Measurements from ENCODE around the gene CCL21. TPM values are rescaled to one million over a fixed set of nuclear protein-coding genes. Genes with fewer than 3 reads are reported as not detected.
A peak's percentile ranks its signal among the peaks of the same experiment; 100 is the strongest.

Gene CCL21
- polyA plus RNA-seq, 1 donor (not counting 4 experiments of a cell fraction or from before 2014, with no cell fraction given): not detected

GRCh38 chr9:34716711-34717110 is 6.8 kb upstream of the CCL21 start:
- peaks cover 42% of the 10 kb centered on the region for H3K4me1 ChIP-seq (ENCODE audit: control insufficient read depth, extremely low read depth, insufficient read depth, low read length)
- H3K27me3 ChIP-seq (ENCODE audit: control insufficient read depth, extremely low read depth, insufficient read depth, low read length): no peaks in the 10 kb centered on the region
- no peak overlapping the region for H3K9ac ChIP-seq (ENCODE audit: control insufficient read depth, extremely low read depth, insufficient read depth, low read length)
- TF ChIP-seq EZH2 (IDR thresholded peaks at IDR 0.05; ENCODE audit: low read length): no peak
- no peak for TF ChIP-seq CTCF (optimal IDR thresholded peaks at IDR 0.05 in 1 of 3, IDR thresholded peaks at IDR 0.05 in 1 of 3, conservative IDR thresholded peaks at IDR 0.05 in 1 of 3; ENCODE audit: extremely low read depth in 1 of 3, insufficient read depth in 2 of 3, low read length in 3 of 3)
- H3K9me1 ChIP-seq (ENCODE audit: control insufficient read depth, extremely low read depth, insufficient read depth, low read length): no peaks in the 10 kb centered on the region
- no peaks in the 10 kb centered on the region for H3K36me3 ChIP-seq (ENCODE audit: control insufficient read depth in 2 of 2, extremely low read depth in 1 of 2, insufficient read depth in 2 of 2, low read length in 2 of 2)
- H2AFZ ChIP-seq (ENCODE audit: control insufficient read depth, low read length): no peak overlapping the region
- no peaks in the 10 kb centered on the region for H3K79me2 ChIP-seq (ENCODE audit: control insufficient read depth, insufficient read depth, low read length)
- dilution Hi-C loops (cut with MboI; ENCODE audit: extremely low pct_ligation_motif_present, low sequenced_read_pairs): no loop called here
- no peak overlapping the region for H3K4me2 ChIP-seq (ENCODE audit: control insufficient read depth, extremely low read depth, insufficient read depth, low read depth, low read length)
- H4K20me1 ChIP-seq (ENCODE audit: control insufficient read depth, extremely low read depth, insufficient read depth, low read length): no peaks in the 10 kb centered on the region
- H3K27ac ChIP-seq (ENCODE audit: control insufficient read depth, insufficient read depth, low read length): no peak overlapping the region
- no peak overlapping the region for H3K4me3 ChIP-seq (ENCODE audit: control insufficient read depth in 2 of 3, extremely low read depth in 1 of 3, insufficient read depth in 2 of 3, low read depth in 1 of 3, low read length in 3 of 3)
- DNase-seq (ENCODE audit: low read depth, low spot score): no peak
- H3K9me3 ChIP-seq (ENCODE audit: control insufficient read depth, low read depth, low read length): no peaks in the 10 kb centered on the region
- FAIRE-seq: peak; percentile 69

DNA sequence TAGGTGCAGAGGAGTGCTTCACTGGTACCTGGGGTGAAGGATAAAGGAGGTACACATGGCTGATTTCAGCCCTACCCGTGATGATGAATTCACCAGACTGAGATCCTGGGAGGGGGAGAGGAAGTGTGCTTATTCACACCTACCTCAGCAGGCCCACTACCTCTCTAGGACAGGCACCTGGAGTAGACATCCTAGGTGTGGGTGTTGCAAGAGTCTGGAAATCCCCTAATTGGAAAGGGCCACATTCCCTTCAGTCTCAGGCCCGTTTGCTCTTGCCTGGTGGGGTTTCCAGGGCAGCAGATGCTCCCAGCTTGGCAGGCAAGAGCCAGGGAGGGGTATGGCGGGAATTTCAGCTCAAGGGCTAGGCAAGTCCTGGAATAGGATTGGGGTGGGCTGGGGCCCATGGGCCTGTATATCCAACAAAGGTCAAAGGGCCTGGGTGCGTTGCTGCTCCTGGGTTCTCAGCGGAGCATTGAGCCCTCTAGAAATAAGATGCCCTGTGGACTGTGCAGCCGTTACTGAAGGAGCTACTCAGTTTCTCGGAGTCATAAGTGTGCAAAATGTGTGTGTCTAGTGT is 5.8 kb upstream of the CCL21 start:
- DNase-seq (ENCODE audit: low read depth, low spot score): peak; percentile 86
- dilution Hi-C loops (cut with MboI; ENCODE audit: extremely low pct_ligation_motif_present, low sequenced_read_pairs): no loop called here
- Histone ChIP-seq H3K9me3 (ENCODE audit: control insufficient read depth, low read depth, low read length) (no peaks in the 10 kb centered on the region), H4K20me1 (ENCODE audit: control insufficient read depth, extremely low read depth, insufficient read depth, low read length) (no peaks in the 10 kb centered on the region), H3K4me3 (ENCODE audit: control insufficient read depth in 2 of 3, extremely low read depth in 1 of 3, insufficient read depth in 2 of 3, low read depth in 1 of 3, low read length in 3 of 3) (no peak overlapping the region), H3K27me3 (ENCODE audit: control insufficient read depth, extremely low read depth, insufficient read depth, low read length) (no peaks in the 10 kb centered on the region), H3K79me2 (ENCODE audit: control insufficient read depth, insufficient read depth, low read length) (no peaks in the 10 kb centered on the region), H3K27ac (ENCODE audit: control insufficient read depth, insufficient read depth, low read length) (peak overlapping the region; percentile 23), H3K36me3 (ENCODE audit: control insufficient read depth in 2 of 2, extremely low read depth in 1 of 2, insufficient read depth in 2 of 2, low read length in 2 of 2) (no peaks in the 10 kb centered on the region), H2AFZ (ENCODE audit: control insufficient read depth, low read length) (no peak overlapping the region), H3K4me2 (ENCODE audit: control insufficient read depth, extremely low read depth, insufficient read depth, low read depth, low read length) (peak overlapping the region; percentile 41), H3K9ac (ENCODE audit: control insufficient read depth, extremely low read depth, insufficient read depth, low read length) (no peak overlapping the region), H3K4me1 (ENCODE audit: control insufficient read depth, extremely low read depth, insufficient read depth, low read length) (peaks cover 42% of the 10 kb centered on the region), H3K9me1 (ENCODE audit: control insufficient read depth, extremely low read depth, insufficient read depth, low read length) (no peaks in the 10 kb centered on the region)
- TF ChIP-seq CTCF (optimal IDR thresholded peaks at IDR 0.05 in 1 of 3, IDR thresholded peaks at IDR 0.05 in 1 of 3, conservative IDR thresholded peaks at IDR 0.05 in 1 of 3; ENCODE audit: extremely low read depth in 1 of 3, insufficient read depth in 2 of 3, low read length in 3 of 3) (no peak), EZH2 (IDR thresholded peaks at IDR 0.05; ENCODE audit: low read length) (no peak)
- FAIRE-seq: peak; percentile 88
